CD4-positive, alpha-beta memory T cell (primary cell): ENCODE results near the gene DYDC1. TPM values are rescaled to one million over a fixed set of nuclear protein-coding genes. Genes with fewer than 3 reads are reported as not detected.

Source experiments
- polyA plus RNA-seq, 2 donors: library from polyadenylated mRNA; unstranded; fragments of 300-500 nt; fragmentation: Illumina TruSeq; gene quantifications; one replicate each; pipeline ENCODE4 v1.2.3, GENCODE V29; 2021
- total RNA-seq, 2 experiments: library from RNA; stranded (reverse); gene quantifications; one replicate each; pipeline ENCODE4 v1.2.3, GENCODE V29; 2021

Gene DYDC1
- total and polyA plus RNA-seq, 4 experiments from 2014 or later = not detected

Other genes with a start within 250 kb of the DYDC1 start
- gene PLAC9, start 224.0 kb downstream of the DYDC1 start, total RNA-seq = not detected
- gene PLAC9, start 224.0 kb downstream of the DYDC1 start, polyA plus RNA-seq = under 1 TPM in 1 of 2 donors, not detected in 1; 0.81 TPM
- 100 to 1,000 TPM; 202 to 211 TPM for gene ANXA11, start 151.2 kb downstream of the DYDC1 start, total RNA-seq
- 100 to 1,000 TPM; 173 to 342 TPM for gene ANXA11, start 151.2 kb downstream of the DYDC1 start, polyA plus RNA-seq
- gene MAT1A, start 67.1 kb downstream of the DYDC1 start, total RNA-seq = not detected
- not detected for gene MAT1A, start 67.1 kb downstream of the DYDC1 start, polyA plus RNA-seq
- gene DYDC2, start within 50 bp of the DYDC1 start, total RNA-seq = not detected
- gene DYDC2, start within 50 bp of the DYDC1 start, polyA plus RNA-seq = not detected
- gene PRXL2A, start 51.8 kb upstream of the DYDC1 start, total RNA-seq = 1 to 10 TPM; 3.6 to 4.7 TPM
- 1 to 10 TPM; 3.8 to 6.0 TPM for gene PRXL2A, start 51.8 kb upstream of the DYDC1 start, polyA plus RNA-seq
- 100 to 1,000 TPM; 151 to 153 TPM for gene TSPAN14, start 97.6 kb upstream of the DYDC1 start, total RNA-seq
- gene TSPAN14, start 97.6 kb upstream of the DYDC1 start, polyA plus RNA-seq = 100 to 1,000 TPM; 148 to 246 TPM
- under 1 TPM; 0.17 TPM for gene SH2D4B, start 181.1 kb upstream of the DYDC1 start, total RNA-seq
- gene SH2D4B, start 181.1 kb upstream of the DYDC1 start, polyA plus RNA-seq = not detected